Measurements from ENCODE around the gene POLD4.

Gene POLD4

DNA sequence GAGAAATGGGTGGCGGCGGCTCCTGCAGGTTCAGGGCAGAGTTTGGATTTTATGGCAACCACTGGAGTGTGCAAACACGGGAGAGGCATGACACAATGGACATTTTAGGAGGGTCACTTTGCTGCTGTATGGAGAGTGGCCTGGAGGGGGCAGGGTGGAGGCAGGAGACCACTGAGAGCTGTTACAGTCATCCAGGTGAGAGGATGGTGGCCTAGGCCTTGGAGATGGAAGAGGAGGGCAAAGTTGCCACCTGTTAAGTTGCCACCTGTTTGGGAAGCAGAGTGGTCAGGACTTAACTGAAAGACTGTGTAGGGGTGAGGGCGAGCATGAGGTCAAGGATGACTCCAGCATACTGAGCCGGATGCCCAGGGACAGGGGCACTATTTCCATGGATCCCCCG is 36.1 kb upstream of the POLD4 start:
- DNase-seq, result peak in 1 of 58 donors; percentile 22

GRCh38 chr11:67387518-67387917 is 34.2 kb upstream of the POLD4 start:
- DNase-seq, result no peak

GRCh38 chr11:67387069-67387468 is 33.7 kb upstream of the POLD4 start:
- DNase-seq, result no peak

- DNase-seq, result peak in 42 of 58 donors; percentile 22 to 85 (median 52)
These were observed 31.6 kb upstream of the POLD4 start for GRCh38 chr11:67384851-67385366.

GRCh38 chr11:67382276-67383136 is 29.2 kb upstream of the POLD4 start:
- DNase-seq, result peak in 55 of 58 donors; percentile 4 to 82 (median 63)

DNA sequence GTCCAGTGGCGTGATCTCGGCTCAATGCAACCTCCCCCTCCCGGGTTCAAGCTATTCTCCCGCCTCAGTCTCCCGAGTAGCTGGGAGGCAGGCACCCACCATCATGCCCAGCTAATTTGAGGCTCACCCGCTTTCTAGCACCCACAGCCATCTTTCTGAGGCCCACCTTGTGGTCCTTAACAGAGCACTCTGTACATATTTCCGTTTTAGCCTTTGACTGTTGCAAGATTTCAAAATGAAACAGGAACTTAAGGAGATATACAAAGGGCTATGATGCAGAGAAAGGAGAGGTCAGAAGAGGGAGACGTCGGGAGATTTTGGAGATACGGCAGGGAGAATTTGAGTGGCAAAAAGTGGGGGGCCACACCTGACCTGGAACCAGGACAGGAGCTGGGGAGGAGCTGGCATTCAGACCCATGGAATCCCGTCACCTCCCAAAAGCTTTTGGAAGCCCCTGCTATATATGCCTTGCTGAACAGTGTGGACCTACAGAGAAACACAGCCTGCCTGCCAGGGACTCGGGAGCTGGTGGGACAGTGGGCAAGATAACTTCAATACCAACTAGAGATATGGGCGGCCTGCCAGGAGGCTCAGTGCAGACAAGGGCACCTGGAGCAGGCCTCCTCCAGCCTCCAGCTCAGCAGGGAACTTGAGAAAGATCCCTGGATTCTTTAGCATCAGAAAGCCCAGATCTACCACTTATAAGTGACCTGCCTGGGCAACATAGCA is 28.1 kb upstream of the POLD4 start:
- DNase-seq, result no peak

GRCh38 chr11:67379061-67380058 is 26.0 kb upstream of the POLD4 start:
- DNase-seq, result no peak

GRCh38 chr11:67378544-67378943 is 25.2 kb upstream of the POLD4 start:
- no peak for DNase-seq

DNA sequence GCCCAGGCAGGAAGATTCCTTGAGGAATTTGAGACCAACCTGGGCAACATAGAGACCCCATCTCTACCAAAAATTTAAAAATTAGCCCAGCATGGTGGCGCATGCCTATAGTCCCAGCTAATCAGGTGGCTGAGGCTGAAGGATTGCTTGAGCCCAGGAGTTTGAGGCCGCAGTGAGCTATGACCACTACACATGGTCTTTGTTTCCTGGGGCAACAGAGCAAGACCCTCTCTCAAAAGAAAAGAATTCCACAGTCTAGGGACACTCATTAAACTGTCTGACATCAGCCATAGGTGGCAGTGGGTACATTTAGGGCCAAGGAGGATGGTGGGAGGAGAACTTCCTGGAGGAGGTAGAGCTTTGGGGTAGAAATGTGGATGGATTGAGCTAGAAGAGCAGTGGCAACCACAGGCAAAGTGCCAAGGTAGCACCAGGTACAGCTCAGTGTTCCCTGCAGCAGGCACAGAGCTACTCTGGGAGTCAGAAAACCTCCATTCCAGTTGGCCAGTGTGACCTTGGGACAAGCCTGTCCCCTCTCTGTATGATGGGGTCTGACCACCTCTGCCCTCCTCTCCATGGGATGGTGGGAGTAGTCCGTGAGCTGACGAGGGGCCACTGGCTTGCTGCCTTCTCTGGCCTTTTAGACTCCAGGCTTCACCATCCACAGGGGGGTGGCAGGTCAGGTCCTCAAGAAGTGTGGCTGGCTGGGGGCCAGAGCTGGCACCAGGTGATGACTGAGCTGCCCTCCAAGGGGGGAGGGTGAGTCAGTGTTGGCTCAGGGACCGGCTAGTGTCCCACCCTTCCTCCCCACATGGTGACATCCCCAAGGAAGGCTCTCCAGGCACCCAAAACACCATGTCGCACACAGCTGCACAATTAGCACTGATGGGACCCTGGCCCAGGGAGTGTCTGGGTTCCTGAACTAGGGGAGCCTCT is 23.8 kb upstream of the POLD4 start:
- DNase-seq, result no peak

DNA sequence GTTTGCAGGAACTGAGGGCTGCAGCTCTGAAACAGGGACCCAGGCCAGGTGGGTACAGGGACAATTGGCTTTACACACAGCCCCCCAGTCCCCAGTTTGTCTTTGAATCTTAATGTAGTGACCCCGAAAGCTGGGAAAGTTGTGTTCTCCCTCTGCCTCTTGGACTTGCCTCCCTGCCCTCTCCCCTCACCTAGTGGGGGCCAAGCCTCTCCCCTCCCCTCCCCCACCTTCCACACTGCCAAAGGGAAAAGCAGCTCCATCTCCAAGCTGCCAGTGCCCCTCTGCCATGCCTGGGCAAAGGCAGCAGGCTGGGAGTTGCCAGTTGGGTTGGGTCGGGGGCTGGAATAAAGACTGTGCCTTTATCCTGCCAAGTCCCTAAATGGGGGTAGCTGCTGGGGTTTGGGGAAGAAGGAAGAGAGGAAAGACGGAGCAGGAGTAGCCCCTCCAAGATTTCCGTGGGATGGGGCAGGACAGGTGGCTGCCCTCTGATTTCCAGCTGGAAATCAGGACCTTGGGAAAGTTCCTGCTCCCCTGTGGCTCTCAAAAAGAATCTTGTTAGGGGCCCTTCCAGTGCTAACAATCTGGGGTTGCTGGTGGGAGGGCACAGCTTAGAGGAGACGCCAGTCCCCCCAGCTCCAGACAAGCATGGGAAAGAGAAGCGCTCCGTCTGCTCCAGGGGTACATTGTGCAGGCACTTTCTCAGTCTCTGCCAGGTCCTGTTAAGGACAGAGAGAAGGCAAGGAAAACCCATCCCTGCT is 22.9 kb upstream of the POLD4 start:
- no peak for DNase-seq

- no peak for DNase-seq
These were observed 22.1 kb upstream of the POLD4 start for GRCh38 chr11:67375320-67376055.

GRCh38 chr11:67374571-67375281 is 21.4 kb upstream of the POLD4 start:
- no peak for DNase-seq

DNA sequence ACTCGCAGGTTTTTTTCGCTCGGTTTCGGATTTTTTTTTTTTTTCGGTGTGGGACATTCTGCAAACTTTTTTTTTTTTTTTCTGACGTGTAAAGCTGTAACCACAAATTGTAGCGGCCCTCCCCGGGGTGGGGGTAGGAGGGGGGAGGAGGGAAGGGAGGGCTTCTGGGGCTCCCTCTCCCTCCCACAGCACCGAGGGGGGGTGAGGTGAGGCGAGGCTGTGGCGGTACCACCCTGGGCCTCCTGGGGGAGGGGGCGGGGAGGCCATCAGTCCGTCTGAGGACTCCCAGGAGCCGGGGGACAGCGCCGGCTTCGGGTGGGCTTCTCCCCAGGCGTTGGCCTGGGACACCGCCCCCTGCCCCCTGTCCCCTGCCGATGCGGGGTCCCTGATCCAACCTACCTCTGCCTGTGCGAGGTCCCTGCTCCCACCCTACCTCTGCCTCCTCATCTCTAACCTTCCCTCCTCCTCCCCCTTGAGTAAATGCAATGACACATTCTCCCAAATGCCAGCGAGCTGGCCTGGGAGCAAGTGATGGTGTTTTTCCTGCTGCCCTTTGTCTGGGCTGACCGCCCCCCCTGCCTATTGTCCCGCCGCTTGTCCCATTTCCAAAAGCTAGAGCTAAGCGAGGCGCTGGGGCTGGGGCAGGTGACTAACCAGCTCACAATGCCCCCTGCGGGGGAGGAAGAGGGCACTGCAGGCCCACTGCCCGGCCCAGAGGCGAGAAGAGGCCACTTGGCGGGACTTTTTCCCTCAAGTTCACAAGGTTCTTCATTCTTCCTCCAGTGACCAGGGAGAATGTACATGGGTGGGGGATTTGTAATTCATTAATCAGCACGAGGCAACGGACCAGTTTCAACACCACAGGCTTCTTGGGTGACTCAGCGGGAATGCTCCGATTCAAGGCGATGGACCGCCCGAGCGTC is 20.6 kb upstream of the POLD4 start:
- peak in 11 of 58 donors; percentile 16 to 69 (median 45) for DNase-seq

GRCh38 chr11:67372993-67373647 is 19.8 kb upstream of the POLD4 start, which contains the start of gene CLCF1:
Gene CLCF1, minus strand, starts transcription at chr11:67373598. Its CDS starts 59 bp downstream, at chr11:67373539.
- peak in 2 of 58 donors; percentile 24 to 41 for DNase-seq

GRCh38 chr11:67372321-67372992 is 19.1 kb upstream of the POLD4 start:
- no peak for DNase-seq

All from anterior cingulate cortex (tissue), 58 donors.